ENCODE measurements around the gene FARS2. TPM values are rescaled to one million over a fixed set of nuclear protein-coding genes. Genes with fewer than 3 reads are reported as not detected.

Gene FARS2
- polyA plus RNA-seq, 3 donors: 9.0 to 18.4 (median 16.1) TPM

- 72 to 89% (median 74%) methylated on average over 10 of the region's 10 CpGs for WGBS, 3 donors
- H3K27ac ChIP-seq (ENCODE audit: low read depth, low read length): no peak overlapping the region
These were observed 77.1 kb downstream of the FARS2 start for GRCh38 chr6:5338177-5338960.

DNA sequence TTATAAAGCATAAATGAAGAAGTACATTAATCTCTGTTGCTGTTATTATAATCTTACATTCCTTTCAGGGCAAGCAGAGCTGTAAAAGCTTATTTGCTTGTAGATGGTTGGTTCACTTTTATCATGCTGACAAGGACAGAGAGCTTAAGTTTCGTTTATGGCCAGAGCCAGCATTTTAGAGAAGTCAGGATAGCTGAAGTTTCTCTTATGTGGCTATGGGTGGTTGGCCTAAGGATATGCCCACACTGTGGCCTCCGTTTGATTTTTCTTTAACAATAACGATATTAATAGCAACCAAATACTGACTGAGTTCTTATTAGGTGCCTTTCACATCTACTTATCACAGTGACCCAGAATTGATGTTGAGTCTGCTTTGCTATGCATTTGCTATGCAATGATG lies 78.5 kb downstream of the FARS2 start:
- H3K27ac ChIP-seq (ENCODE audit: low read depth, low read length): no peak overlapping the region
- WGBS, 3 donors: 59 to 78% (median 70%) methylated on average over 3 of the region's 3 CpGs

- no peak overlapping the region for H3K27ac ChIP-seq (ENCODE audit: low read depth, low read length)
These were observed 80.5 kb downstream of the FARS2 start for GRCh38 chr6:5341845-5342244.

GRCh38 chr6:5343998-5344397 lies 82.7 kb downstream of the FARS2 start:
- whole genome bisulfite sequencing, 3 donors: 64 to 83% (median 65%) methylated on average over 11 of the region's 11 CpGs

GRCh38 chr6:5345324-5345723 lies 84.0 kb downstream of the FARS2 start:
- WGBS, 3 donors: 87 to 91% (median 90%) methylated on average over 6 of the region's 6 CpGs
- H3K27ac ChIP-seq (ENCODE audit: low read depth, low read length): no peak overlapping the region

More at GRCh38 chr6:5343998-5344397, 82.7 kb downstream of the FARS2 start:
- H3K27ac ChIP-seq (ENCODE audit: low read depth, low read length): no peak overlapping the region

DNA sequence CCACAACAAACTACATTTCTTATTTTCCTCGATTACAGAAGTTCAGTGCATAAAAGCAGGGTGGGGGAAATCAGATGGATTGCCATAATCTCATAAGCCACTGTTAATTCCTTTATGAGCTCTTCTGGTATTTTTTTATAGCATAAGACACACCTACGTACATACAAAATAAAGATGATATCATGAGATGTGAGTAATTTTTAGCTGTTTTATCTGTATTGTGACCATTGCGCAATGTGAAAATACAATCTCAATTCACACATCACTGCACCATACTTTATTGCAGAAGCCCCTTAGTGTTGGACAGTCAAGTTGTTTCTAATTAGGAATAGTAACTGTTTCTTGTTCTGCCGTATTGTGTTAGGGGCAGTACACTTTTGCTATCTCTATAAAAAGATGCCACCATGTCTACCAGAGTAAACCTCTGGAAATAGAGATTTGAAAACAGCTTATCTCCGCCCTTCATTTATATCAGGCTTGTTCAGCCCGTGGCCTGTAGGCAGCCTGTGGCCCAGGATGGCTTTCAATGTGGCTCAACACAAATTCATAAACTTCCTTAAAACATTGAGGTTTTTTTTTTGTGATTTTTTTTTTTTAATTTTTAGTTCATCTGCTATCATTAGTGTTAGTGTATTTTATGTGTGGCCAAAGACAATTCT lies 90.4 kb downstream of the FARS2 start:
- 85 to 95% (median 93%) methylated on average over 6 of the region's 6 CpGs for WGBS, 3 donors
- no peak overlapping the region for H3K27ac ChIP-seq (ENCODE audit: low read depth, low read length)

- 94% methylated on average over 1 of the region's 1 CpG for WGBS, 3 donors
- no peak overlapping the region for H3K27ac ChIP-seq (ENCODE audit: low read depth, low read length)
These were observed 92.7 kb downstream of the FARS2 start for GRCh38 chr6:5353971-5354370.

DNA sequence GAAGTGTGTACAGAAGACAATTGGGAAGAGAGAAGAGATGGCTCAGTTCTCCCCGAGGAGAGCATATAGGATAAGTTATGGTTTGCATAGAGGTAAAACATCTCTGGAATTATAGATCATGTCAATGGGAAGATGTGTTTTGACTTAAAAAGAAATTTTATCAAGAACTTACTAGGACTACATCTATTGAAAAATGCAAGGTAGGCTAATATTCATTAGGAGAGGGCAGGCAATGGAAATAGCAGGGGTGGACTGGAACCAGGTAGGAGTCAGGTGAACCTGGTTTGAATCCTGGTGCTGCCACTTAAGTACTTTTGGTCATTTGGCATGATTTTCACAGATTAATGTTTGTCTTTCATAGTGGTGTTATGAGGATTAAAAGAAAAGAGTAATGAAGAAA lies 96.2 kb downstream of the FARS2 start:
- H3K27ac ChIP-seq (ENCODE audit: low read depth, low read length): no peak overlapping the region
- WGBS, 3 donors: 94 to 100% (median 95%) methylated on average over 1 of the region's 1 CpG

GRCh38 chr6:5359417-5359816 lies 98.1 kb downstream of the FARS2 start:
- no peak overlapping the region for H3K27ac ChIP-seq (ENCODE audit: low read depth, low read length)

DNA sequence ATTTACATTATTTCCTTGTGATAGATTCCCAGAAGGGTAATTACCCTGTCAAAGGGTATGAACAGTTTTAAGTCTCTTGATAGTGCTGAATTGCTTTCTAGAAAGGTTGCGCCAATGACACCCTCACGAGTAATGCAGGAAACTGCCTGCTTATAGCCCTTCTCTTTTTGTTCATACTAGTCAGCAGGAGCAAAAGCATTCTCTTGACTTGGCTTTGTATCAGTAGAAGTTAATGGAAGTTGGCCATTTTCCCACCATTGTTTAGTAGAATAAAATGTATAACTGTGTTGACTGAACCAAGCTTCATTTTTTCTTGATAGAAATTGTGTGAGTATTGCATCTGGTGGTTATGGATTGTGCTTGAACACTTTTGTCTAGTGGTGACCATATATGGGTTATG lies 100.1 kb downstream of the FARS2 start:
- H3K27ac ChIP-seq (ENCODE audit: low read depth, low read length): no peak overlapping the region
- 50 to 75% (median 59%) methylated on average over 2 of the region's 2 CpGs for WGBS, 3 donors

More at GRCh38 chr6:5359417-5359816, 98.1 kb downstream of the FARS2 start:
- WGBS, 3 donors: 44 to 78% (median 61%) methylated on average over 2 of the region's 2 CpGs

DNA sequence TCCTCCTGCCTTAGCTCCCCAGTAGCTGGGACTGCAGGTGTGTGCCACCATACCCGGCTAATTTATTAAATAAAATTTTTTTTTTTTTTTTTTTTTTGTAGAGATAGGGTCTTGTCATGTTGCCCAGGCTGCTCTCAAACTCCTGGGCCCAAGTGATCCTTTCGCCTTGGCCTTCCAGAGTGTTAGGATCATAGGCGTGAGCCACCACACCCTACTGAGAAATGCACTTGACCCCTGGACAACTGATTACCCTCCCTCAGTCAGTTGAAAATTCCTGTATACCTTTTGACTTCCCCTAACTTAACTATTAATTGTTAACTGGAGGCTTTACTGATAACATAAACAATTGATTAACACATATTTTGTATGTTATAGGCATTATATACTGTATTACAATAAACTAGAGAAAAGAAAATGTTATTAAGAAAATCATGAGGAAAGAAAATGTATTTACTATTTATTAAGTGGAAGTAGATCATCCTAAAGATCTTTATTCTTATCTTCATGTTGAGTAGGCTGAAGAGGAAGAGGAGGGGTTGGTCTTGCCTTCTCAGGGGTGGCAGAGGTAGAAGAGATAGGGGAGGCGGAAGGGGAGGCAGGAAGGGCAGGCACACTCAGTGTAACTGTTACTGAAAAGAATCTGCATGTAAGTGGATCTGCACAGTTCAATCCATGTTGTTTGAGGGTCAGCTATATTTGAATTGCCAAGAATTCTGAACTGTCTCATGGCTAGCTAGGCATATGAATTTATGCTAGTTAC lies 104.3 kb downstream of the FARS2 start:
- H3K27ac ChIP-seq (ENCODE audit: low read depth, low read length): no peak overlapping the region
- whole genome bisulfite sequencing, 3 donors: 88 to 96% (median 92%) methylated on average over 4 of the region's 4 CpGs

DNA sequence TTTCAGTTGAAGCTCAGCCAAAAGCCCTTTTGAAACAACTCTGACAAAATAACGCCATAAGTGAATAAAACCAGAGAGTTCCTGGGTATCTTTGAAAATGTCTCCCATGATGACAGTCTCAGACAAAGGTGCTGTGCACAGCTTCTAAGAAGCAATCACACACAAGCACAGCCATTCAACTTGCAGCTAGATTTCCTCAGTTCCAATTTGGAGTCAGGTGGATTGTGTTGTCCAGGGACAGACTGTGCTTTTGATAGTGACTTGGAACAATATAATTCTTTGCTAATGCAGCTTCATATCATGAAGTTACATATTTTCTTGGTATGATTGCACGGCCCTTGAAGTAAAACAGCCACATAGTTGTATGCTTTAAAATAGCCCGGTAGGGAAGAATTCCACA lies 105.6 kb downstream of the FARS2 start:
- 60 to 89% (median 84%) methylated on average over 3 of the region's 3 CpGs for WGBS, 3 donors

GRCh38 chr6:5367510-5367909 lies 106.2 kb downstream of the FARS2 start:
- 70 to 98% (median 90%) methylated on average over 2 of the region's 2 CpGs for WGBS, 3 donors
- no peak overlapping the region for H3K27ac ChIP-seq (ENCODE audit: low read depth, low read length)

More for the DNA sequence above, 105.6 kb downstream of the FARS2 start:
- no peak overlapping the region for H3K27ac ChIP-seq (ENCODE audit: low read depth, low read length)

DNA sequence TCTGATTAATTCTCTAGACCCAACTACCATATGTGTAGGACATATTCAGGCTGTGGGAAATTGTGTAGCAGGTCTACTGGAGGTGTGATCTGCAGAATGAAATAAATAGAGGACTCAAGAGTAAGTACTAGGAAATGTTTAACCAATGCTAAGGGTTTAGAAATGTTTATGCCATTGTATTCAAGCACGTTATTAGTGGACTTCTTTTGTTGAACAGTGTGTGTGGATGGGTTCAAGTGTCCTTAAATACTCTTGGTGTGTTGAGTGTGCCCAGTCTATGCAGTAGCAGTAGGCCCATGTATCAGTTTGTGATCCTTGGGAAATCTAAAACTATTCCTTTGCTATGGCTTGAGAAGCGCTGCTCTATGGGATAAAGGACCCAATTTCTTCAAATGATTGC lies 112.1 kb downstream of the FARS2 start:
- WGBS, 3 donors: 96 to 100% (median 98%) methylated on average over 2 of the region's 2 CpGs
- H3K27ac ChIP-seq (ENCODE audit: low read depth, low read length): no peak overlapping the region

GRCh38 chr6:5378331-5378730 lies 117.0 kb downstream of the FARS2 start:
- WGBS, 3 donors: 75 to 79% (median 77%) methylated on average over 6 of the region's 6 CpGs

DNA sequence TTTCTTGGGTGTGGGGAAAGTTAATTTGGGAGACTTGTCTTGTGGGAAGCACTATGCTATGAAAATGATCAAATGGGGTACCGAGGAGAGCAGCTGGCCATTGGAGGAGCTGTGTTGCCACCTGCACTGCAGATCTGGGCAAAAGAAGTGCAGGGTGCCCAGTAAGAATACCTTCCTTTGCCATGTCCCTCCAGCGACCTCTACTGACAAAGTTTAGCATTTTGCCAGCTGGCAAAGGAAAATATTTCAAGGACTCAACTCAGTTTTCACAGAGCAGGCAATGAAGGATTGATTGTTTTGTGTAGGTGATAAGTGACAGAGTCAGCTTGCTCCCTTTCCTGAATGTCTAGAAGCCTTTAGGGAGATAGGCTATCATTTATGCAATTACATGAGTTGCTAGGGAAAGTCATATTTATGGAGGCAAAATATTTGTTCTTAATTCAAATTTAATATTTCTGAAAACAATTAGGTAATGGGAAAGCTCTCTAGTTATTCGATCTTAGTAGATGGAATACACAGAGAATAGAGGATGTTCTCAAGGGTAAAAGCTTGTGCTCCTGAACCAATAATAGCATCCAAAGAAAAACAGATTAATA lies 118.4 kb downstream of the FARS2 start:
- H3K27ac ChIP-seq (ENCODE audit: low read depth, low read length): no peak overlapping the region
- WGBS, 3 donors: 62 to 67% (median 63%) methylated on average over 3 of the region's 3 CpGs

More at GRCh38 chr6:5378331-5378730, 117.0 kb downstream of the FARS2 start:
- H3K27ac ChIP-seq (ENCODE audit: low read depth, low read length): no peak overlapping the region

GRCh38 chr6:5383856-5384255 lies 122.5 kb downstream of the FARS2 start:
- H3K27ac ChIP-seq (ENCODE audit: low read depth, low read length): no peak overlapping the region
- WGBS, 3 donors: 76 to 79% (median 78%) methylated on average over 1 of the region's 1 CpG

DNA sequence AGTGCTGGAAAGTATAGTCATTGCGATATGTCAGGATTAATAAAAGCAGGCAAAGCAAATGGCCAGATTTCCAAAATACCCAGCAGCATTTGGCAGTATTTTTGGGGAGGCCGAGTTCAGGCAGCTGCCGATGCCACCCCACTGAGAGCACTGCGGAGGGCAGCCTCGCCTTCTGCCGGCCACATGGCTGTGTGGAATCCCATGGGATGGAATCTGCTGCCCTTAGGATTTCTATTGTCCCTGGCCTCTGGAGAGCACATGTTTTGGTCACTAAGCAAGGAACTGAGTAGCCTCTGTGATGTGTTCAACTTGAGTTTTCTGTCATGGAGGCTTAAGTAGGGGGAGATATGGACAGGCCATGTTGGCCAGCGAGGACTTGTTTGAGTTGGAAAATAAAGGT lies 123.0 kb downstream of the FARS2 start:
- no peak overlapping the region for H3K27ac ChIP-seq (ENCODE audit: low read depth, low read length)

GRCh38 chr6:5388326-5388725 lies 127.0 kb downstream of the FARS2 start:
- WGBS, 3 donors: 86 to 93% (median 93%) methylated on average over 3 of the region's 3 CpGs
- no peak overlapping the region for H3K27ac ChIP-seq (ENCODE audit: low read depth, low read length)

More for the DNA sequence above, 123.0 kb downstream of the FARS2 start:
- 86 to 98% (median 92%) methylated on average over 7 of the region's 7 CpGs for WGBS, 3 donors
